GM12874 (cell line): Measurements from ENCODE around the gene WDFY4.

Source experiments
- CTCF ChIP-seq: IDR thresholded peaks from 2 replicates; pipeline ENCODE4 v1.5.1; 2011; ENCODE audit warnings: low read depth, mild to moderate bottlenecking, control low read depth, low read length, moderate library complexity; ENCODE audit not compliant: insufficient read depth

WDFY4 gene

GRCh38 chr10:49005270-49005669 is 320.6 kb downstream of the WDFY4 start:
- TF ChIP-seq CTCF, result no peak

DNA sequence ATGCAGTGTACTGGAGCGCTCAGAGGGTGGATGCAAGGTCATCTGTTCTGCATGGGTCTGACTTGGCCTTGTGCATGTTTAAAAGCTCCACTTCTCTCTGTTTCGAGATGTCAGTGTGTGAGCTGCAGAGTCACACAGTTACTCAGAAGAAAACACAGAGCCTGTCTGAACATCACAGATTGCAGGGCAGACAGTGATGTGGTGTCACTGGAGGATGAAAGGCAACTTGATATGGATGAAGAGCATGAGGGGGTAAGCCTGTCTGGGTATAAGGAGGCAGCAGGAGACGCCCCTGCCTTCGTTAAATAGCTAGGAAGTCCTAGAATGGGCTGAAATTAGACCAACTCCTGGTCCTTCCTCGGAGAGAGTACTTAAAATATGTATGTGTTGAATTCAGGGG is 322.5 kb downstream of the WDFY4 start:
- no peak for TF ChIP-seq CTCF

GRCh38 chr10:49008091-49008490 is 323.4 kb downstream of the WDFY4 start:
- TF ChIP-seq CTCF, result no peak

DNA sequence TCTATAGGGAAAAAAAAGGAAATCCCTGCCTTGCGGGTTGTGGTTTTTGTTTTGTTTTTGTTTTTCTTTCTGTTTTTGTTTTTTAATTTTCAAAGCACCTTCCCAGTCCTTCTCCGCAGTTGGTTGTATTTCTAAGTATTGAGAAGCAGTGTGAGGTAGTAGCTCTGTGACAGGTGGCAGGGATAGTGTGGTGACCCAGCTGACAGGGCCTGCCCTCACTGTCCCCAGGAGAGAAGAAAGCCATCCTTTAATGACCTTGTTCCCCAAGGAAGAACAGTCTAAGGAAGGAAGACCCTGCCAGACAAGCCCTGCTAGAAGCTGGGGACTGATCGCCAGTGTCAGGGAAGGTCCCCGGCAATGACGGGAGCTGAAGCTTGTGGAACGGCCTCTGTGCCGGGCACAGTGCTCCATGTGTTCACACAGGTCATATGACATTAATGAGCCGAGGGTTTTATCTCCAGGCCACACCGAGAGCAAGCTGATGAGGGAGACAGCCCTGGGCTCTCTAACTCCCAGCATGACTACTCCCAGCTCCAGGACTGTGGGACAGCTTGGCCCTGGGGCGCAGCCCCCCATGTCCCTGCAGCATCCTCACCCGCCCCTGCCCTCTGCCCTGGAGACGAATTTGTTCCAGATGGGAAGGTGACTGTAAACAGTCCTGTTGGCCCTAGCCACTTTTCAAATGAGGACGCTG is 324.0 kb downstream of the WDFY4 start:
- TF ChIP-seq CTCF, result no peak

DNA sequence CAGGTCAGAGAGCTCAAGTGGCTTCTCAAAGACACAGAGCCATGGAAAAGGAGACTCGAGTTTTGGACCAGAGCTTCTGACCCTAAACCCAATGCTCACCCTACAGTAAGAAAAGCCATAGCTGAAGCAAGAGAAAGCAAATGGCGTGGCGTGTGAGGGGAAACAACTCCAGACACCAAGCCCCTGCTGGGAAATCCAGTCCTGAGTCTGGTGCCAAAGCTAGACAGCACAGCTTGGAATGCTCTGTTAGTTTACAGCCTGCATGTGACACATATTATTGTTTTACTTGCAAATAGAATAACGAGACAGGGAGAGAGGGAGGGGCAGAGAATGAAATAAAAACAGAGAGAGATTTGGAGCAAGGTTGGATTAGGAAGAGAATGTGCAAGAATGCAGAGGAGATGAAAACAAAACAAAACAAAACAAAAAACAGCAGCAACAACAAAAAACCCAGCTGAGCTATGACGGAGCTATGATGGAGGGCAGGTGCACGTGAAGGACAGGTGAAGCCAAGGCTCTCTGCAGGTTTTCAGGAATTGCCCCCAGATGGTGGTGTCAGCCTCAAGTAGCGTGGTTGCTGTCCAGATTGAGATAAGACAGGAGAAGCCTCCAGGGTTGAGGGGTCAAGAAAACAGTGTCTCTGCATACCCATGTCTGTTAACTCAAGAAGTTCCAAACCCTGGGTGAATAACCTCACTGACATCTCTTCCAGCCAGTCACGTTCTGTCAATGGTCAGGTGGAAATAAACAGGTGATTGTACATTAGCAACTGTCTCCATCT is 324.7 kb downstream of the WDFY4 start:
- no peak for TF ChIP-seq CTCF

GRCh38 chr10:49010295-49010694 is 325.6 kb downstream of the WDFY4 start:
- TF ChIP-seq CTCF, result no peak

- no peak for TF ChIP-seq CTCF
These were observed 326.2 kb downstream of the WDFY4 start for GRCh38 chr10:49010865-49011264.
